Keratinocyte (primary cell): ENCODE measurements around the gene PLEKHM1.
"Not testable (repeated sequence)": the region's sequence is repeated elsewhere in the genome, so short reads cannot be mapped to it uniquely, and the experiment has no call there.

Experiments used
- EZH2 ChIP-seq: IDR thresholded peaks from one replicate; pipeline ENCODE4 v1.6.1; 2012; ENCODE audit warnings: inconsistent platforms, mild to moderate bottlenecking, low read length, moderate library complexity
- TF ChIP-seq, protein P1 (sequence below), 3 experiments: IDR thresholded peaks in 1 of 3; conservative IDR thresholded peaks in 1 of 3; optimal IDR thresholded peaks in 1 of 3; 2 replicates in 2 of 3; 3 replicates in 1 of 3; pipeline versions ENCODE3 to v1.5.1; 2011; ENCODE audit warnings: low read length in 3 of 3, mild to moderate bottlenecking in 3 of 3, moderate library complexity in 2 of 3, control low read depth in 1 of 3, inconsistent platforms in 1 of 3; ENCODE audit not compliant: insufficient read depth in 2 of 3; ENCODE audit errors: extremely low read depth in 1 of 3

- TF ChIP-seq, protein P1, sequence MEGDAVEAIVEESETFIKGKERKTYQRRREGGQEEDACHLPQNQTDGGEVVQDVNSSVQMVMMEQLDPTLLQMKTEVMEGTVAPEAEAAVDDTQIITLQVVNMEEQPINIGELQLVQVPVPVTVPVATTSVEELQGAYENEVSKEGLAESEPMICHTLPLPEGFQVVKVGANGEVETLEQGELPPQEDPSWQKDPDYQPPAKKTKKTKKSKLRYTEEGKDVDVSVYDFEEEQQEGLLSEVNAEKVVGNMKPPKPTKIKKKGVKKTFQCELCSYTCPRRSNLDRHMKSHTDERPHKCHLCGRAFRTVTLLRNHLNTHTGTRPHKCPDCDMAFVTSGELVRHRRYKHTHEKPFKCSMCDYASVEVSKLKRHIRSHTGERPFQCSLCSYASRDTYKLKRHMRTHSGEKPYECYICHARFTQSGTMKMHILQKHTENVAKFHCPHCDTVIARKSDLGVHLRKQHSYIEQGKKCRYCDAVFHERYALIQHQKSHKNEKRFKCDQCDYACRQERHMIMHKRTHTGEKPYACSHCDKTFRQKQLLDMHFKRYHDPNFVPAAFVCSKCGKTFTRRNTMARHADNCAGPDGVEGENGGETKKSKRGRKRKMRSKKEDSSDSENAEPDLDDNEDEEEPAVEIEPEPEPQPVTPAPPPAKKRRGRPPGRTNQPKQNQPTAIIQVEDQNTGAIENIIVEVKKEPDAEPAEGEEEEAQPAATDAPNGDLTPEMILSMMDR (optimal IDR thresholded peaks at IDR 0.05 in 1 of 3, IDR thresholded peaks at IDR 0.05 in 1 of 3, conservative IDR thresholded peaks at IDR 0.05 in 1 of 3; ENCODE audit: extremely low read depth in 1 of 3, insufficient read depth in 2 of 3, low read length in 3 of 3), result not testable (repeated sequence)
- not testable (repeated sequence) for TF ChIP-seq EZH2
Measured at GRCh38 chr17:45440839-45441515, 49.5 kb downstream of the PLEKHM1 start.
